Measurements from ENCODE around the gene RSAD1. TPM values are rescaled to one million over a fixed set of nuclear protein-coding genes. Genes with fewer than 3 reads are reported as not detected.

RSAD1 gene
- total RNA-seq, 1 donor from 2014 or later = 53.4 TPM

DNA sequence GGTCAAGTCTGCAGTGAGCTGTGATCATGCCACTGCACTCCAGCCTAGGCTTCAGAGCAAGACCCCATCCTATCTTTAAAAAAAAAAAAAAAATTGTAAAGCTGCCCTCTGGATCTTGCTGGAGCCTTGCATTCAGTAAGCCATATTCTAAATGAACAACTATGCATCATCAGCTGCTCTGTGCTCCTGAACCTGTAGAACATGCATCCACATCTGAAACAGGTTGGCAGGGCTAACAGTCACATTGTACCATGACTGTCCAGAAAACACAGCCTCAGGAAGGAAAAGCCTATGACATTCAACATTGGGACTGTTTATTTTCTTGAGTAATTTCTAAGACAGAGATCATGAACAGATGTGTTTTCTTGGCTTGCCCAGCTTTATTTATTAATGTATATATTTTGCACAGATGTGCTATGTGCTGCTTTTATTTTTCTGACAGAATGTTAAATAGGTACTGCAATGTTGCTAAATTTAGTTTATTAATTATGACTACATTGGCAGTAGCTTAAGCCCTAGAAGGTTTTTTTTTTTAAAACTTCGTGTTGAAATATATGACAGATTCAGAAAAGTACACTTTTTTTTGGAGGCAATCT is 32.8 kb upstream of the RSAD1 start:
- H3K4me1 Mint-ChIP-seq (ENCODE audit: low read depth) = no peaks in the 10 kb centered on the region
- no peaks in the 10 kb centered on the region for H3K9me3 Mint-ChIP-seq
- no peaks in the 10 kb centered on the region for H3K36me3 Mint-ChIP-seq (ENCODE audit: low read depth)
- no peak for DNase-seq (ENCODE audit: low spot score)
- intact Hi-C loops (cut with micrococcal nuclease) = no loop called here
- no peak overlapping the region for H3K4me3 Mint-ChIP-seq
- no peaks in the 10 kb centered on the region for H3K27me3 Mint-ChIP-seq (ENCODE audit: insufficient read depth)
- H3K27ac Mint-ChIP-seq = no peak overlapping the region

DNA sequence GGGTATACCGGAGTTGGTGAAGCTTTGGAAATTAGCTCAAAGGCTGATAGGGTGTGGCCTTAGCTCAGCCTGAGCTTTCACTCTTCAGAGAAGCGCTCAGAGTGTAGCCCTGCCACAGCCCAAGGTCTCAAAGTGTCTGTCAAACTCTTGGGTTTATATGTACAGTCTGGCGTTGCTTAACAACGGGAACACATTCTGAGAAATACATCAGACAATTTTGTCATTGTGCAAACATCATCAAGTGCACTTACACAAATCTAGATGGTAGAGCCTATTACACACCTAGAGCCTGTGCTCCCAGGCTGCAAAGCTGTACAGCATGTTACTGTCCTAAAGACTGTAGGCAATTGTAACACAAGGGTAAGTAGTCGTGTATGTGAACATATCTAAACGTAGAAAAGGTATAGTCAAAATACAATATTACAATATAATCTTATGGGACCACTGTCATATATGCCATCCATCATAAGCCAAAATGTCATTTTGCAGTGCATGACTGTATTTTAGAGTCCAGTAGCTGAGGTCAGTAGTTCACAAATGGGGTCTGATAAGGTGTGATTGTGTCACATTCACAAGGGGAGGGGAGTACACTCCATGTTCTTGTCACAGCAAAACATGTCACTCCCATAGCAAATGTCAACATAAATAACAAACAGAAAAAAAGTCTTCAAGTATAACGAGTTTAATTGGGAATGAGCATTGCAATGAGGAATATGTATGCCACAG is 30.6 kb upstream of the RSAD1 start:
- no peaks in the 10 kb centered on the region for H3K36me3 Mint-ChIP-seq (ENCODE audit: low read depth)
- no peak overlapping the region for H3K27ac Mint-ChIP-seq
- no peaks in the 10 kb centered on the region for H3K9me3 Mint-ChIP-seq
- DNase-seq (ENCODE audit: low spot score) = no peak
- no peak overlapping the region for H3K4me3 Mint-ChIP-seq
- H3K4me1 Mint-ChIP-seq (ENCODE audit: low read depth) = peaks cover 5% of the 10 kb centered on the region
- H3K27me3 Mint-ChIP-seq (ENCODE audit: insufficient read depth) = no peaks in the 10 kb centered on the region
- intact Hi-C loops (cut with micrococcal nuclease) = no loop called here

DNA sequence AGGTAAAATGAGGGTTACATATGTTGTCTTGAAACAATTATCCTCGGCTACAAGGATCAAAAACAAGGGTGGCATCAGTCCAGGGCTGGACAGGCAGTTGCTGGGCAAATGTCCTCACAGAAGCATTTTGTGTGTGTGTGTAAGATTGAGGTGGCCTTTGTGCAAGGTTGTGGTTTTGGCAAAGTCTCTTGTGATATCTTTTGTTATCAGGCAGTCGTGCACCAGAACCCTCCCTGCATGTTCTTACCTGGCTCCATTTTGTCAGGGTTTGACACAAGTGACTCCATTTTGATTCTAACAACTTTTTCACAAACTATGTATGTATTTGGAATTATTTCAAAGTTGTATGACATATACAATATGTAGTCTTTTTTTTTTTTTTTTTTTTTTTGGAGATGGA is 30.0 kb upstream of the RSAD1 start:
- DNase-seq (ENCODE audit: low spot score) = no peak
- Mint-ChIP-seq H3K36me3 (ENCODE audit: low read depth) (no peaks in the 10 kb centered on the region), H3K4me3 (no peak overlapping the region)

DNA sequence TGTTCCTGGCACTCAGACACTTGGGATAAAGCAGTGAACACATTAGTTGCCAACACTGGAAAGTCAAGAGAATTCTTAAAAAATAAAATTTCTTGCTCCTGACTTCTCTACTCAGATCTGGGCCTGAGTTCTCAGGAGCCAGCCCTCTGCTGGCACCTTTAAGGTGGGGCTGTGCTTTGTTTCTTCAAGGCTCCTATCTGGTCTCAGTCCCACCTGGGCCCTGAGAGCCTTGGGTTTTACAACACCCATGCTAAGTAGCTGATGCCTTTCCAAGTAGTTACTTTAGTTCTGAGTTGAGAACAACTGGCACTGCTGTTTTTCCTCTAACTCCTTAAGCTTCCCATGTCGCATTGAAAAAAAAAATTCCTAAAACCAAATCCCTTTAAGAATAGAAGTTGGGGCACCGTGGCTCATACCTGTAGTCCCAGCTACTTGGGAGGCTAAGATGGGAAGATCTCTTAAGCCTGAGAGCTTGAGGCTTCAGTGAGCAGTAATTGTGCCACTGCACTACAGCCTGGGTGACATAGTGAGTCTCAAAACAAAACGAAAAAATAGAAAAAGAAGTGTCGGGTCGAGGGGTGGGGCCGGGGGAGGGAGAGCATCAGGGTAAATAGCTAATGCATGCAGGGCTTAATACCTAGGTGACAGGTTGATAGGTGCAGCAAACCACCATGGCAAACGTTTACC is 26.6 kb upstream of the RSAD1 start:
- no peaks in the 10 kb centered on the region for H3K9me3 Mint-ChIP-seq
- no peaks in the 10 kb centered on the region for H3K27me3 Mint-ChIP-seq (ENCODE audit: insufficient read depth)
- H3K27ac Mint-ChIP-seq = no peak overlapping the region
- H3K4me3 Mint-ChIP-seq = no peak overlapping the region
- DNase-seq (ENCODE audit: low spot score) = no peak
- peaks cover 5% of the 10 kb centered on the region for H3K4me1 Mint-ChIP-seq (ENCODE audit: low read depth)
- intact Hi-C loops (cut with micrococcal nuclease) = no loop called here
- no peaks in the 10 kb centered on the region for H3K36me3 Mint-ChIP-seq (ENCODE audit: low read depth)

More for the DNA sequence above, 30.0 kb upstream of the RSAD1 start:
- intact Hi-C loops (cut with micrococcal nuclease) = no loop called here
- H3K27ac Mint-ChIP-seq = no peak overlapping the region
- no peaks in the 10 kb centered on the region for H3K9me3 Mint-ChIP-seq
- peaks cover 5% of the 10 kb centered on the region for H3K4me1 Mint-ChIP-seq (ENCODE audit: low read depth)
- no peaks in the 10 kb centered on the region for H3K27me3 Mint-ChIP-seq (ENCODE audit: insufficient read depth)

DNA sequence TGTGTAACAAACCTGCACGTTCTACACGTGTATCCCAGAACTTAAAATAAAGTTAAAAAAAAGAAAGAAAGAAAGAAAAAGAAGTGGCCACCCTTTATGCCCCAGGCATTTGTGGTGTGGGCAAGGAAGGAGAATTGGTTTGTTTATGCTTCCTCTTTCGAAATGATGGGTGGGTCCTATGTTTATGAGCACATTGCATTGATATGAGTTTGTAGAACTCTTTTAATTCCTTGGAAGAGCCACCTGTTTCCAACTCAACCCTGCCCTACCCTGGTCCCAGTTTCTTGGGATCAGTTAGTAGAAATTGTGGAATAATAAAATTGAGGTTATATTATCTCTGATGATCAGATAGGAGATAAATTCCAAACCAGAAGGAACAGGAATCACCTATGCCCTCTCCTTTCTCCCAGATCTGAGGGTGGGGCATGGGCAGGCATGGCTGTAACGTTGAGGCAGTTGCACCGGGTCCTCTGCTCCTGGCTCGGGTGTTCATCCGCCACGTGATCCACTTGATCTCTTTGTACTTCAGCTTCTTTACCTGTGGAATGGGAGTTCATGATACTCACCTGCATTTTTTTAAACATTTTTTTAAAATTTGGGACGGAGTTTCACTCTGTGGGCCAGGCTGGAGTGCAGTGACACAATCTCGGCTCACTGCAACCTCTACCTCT is 25.9 kb upstream of the RSAD1 start:
- H3K27me3 Mint-ChIP-seq (ENCODE audit: insufficient read depth) = no peaks in the 10 kb centered on the region
- H3K9me3 Mint-ChIP-seq = no peaks in the 10 kb centered on the region
- H3K4me3 Mint-ChIP-seq = no peak overlapping the region
- no peak for DNase-seq (ENCODE audit: low spot score)
- H3K36me3 Mint-ChIP-seq (ENCODE audit: low read depth) = no peaks in the 10 kb centered on the region
- H3K4me1 Mint-ChIP-seq (ENCODE audit: low read depth) = peaks cover 5% of the 10 kb centered on the region
- intact Hi-C loops (cut with micrococcal nuclease) = no loop called here
- no peak overlapping the region for H3K27ac Mint-ChIP-seq

DNA sequence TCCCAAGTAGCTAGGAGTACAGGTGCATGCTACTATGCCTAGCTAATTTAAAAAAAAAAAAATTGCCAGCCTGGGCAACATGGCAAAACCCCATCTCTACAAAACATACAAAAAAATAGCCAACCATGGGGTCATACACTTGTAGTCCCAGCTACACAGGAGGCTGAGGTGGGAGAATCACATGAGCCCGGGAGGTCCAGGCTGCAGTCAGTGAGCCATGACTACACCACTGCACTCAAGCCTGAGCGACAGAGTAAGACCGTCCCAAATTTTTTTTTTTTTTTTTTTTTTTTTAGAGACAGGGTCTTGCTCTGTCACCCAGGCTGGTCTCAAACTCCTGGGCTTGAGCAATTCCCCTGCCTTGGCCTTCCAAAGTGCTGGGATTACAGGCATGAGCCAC is 24.8 kb upstream of the RSAD1 start:
- Mint-ChIP-seq H3K36me3 (ENCODE audit: low read depth) (no peaks in the 10 kb centered on the region), H3K9me3 (no peaks in the 10 kb centered on the region), H3K4me1 (ENCODE audit: low read depth) (peaks cover 5% of the 10 kb centered on the region), H3K27me3 (ENCODE audit: insufficient read depth) (no peaks in the 10 kb centered on the region), H3K27ac (no peak overlapping the region), H3K4me3 (no peak overlapping the region)
- intact Hi-C loops (cut with micrococcal nuclease) = no loop called here
- no peak for DNase-seq (ENCODE audit: low spot score)

DNA sequence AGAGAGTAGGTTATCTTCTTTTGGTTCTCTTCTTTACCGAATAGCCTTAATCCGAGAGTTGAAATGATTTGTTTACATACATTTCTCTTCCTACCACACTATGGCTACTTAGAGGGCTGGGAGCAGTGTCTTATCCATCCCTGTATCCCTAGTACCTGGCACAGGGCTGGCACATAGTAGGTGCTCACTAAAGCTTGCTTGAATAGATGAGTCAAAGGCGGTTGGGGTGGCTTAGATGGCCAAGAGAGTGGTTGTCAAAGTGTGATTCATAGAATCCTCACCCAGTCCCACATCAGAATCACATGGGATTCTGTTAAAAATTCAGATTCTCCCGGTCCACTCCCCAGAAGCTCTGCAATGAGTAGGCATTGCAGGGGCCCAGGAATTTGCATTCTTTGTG is 21.0 kb upstream of the RSAD1 start:
- no peak for DNase-seq (ENCODE audit: low spot score)
- H3K27me3 Mint-ChIP-seq (ENCODE audit: insufficient read depth) = no peaks in the 10 kb centered on the region
- no peaks in the 10 kb centered on the region for H3K9me3 Mint-ChIP-seq
- H3K36me3 Mint-ChIP-seq (ENCODE audit: low read depth) = peaks cover 1% of the 10 kb centered on the region
- intact Hi-C loops (cut with micrococcal nuclease) = no loop called here
- no peaks in the 10 kb centered on the region for H3K4me1 Mint-ChIP-seq (ENCODE audit: low read depth)
- no peak overlapping the region for H3K27ac Mint-ChIP-seq
- H3K4me3 Mint-ChIP-seq = no peak overlapping the region

DNA sequence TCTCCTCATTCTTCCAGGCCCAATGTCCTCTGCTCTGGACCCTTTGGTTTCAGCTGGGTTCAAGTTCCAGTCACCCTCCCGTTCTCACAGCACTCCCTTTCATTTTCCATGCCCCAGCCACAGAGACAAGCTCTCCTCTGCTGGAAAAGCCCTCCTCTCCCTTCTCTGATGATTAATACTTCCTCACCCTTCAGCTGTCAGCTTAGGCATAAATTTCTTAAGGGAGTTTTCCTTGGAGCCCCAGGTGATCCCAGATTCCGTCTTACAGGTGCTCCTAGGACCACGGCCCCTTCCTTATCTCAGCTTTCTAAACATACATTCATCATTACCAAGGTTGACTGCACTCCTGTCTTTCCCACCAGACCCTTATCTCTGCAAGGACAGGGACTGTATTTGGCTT is 20.4 kb upstream of the RSAD1 start:
- H3K27ac Mint-ChIP-seq = no peak overlapping the region
- peaks cover 1% of the 10 kb centered on the region for H3K36me3 Mint-ChIP-seq (ENCODE audit: low read depth)
- no peak for DNase-seq (ENCODE audit: low spot score)
- no peaks in the 10 kb centered on the region for H3K27me3 Mint-ChIP-seq (ENCODE audit: insufficient read depth)
- no peaks in the 10 kb centered on the region for H3K4me1 Mint-ChIP-seq (ENCODE audit: low read depth)
- no peak overlapping the region for H3K4me3 Mint-ChIP-seq
- intact Hi-C loops (cut with micrococcal nuclease) = no loop called here
- H3K9me3 Mint-ChIP-seq = no peaks in the 10 kb centered on the region

DNA sequence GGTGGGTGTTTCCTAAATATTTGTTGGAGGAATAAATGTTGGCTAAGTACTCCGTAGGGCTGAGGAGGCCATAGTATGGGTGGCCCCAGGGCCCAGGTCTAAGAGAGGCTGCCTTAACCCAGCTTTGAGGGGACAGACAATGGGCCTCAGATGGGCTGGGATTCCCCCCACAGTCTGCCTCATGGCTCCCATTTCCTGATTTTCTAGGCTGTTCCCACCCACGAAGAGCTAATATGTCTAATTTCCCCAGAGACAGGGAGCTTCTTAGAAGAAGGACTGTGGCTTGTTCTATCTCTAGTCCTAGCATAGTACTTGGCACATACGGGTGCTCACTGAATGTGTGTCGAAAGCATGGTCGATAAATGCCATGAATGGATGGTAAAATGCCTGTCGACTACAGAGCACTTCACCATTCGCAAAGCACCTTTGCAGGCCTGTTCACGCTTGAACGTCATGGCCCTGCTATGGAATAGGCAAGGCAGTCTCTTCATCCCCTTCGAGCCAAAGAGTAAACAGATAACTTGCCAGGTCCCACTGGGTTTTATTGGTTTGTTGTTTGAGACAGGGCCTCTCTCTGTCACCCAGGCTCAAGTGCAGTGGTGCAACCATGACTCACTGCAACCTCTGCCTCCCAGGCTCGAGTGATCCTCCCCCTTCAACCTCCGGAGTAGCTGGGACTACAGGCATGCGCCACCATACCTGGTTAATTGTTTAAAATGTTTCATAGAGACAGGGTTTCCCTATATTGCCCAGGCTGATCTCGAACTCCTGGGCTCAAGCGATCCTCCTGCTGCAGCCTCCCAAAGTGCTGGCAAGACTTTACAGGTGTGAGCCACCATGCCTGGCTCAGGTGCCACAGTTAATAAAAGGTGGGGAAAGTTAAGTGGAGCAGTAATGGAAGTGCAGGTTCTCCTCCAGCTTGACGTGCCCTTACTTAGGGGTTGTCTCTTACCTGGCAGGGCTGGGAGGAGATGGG is 19.7 kb upstream of the RSAD1 start:
- intact Hi-C loops (cut with micrococcal nuclease) = no loop called here
- Mint-ChIP-seq H3K9me3 (no peaks in the 10 kb centered on the region), H3K4me1 (ENCODE audit: low read depth) (no peaks in the 10 kb centered on the region), H3K36me3 (ENCODE audit: low read depth) (peaks cover 1% of the 10 kb centered on the region), H3K4me3 (no peak overlapping the region), H3K27ac (no peak overlapping the region), H3K27me3 (ENCODE audit: insufficient read depth) (no peaks in the 10 kb centered on the region)
- no peak for DNase-seq (ENCODE audit: low spot score)

DNA sequence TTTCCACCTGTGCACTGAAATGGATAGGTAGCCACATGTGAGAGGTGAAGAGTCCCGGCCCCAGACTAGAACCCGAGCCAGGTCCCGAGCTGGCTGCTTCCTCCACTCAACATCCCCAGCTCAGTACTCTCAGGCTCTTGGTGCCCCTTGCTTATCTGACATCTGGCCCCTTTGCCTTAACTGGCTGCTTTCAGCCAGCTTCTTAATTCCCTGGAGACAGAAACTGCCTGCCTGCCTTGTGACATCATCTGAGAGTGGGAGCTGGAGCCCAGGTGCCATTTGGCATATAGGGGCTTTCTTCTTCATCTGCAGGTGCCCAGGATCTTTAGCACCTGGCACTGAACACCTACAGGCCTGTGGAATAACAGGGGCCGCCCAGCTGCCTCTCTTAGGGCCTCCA is 18.9 kb upstream of the RSAD1 start:
- H3K4me1 Mint-ChIP-seq (ENCODE audit: low read depth) = no peaks in the 10 kb centered on the region
- H3K27me3 Mint-ChIP-seq (ENCODE audit: insufficient read depth) = peaks cover under 1% of the 10 kb centered on the region
- intact Hi-C loops (cut with micrococcal nuclease) = no loop called here
- no peak overlapping the region for H3K4me3 Mint-ChIP-seq
- H3K36me3 Mint-ChIP-seq (ENCODE audit: low read depth) = peaks cover 1% of the 10 kb centered on the region
- no peak for DNase-seq (ENCODE audit: low spot score)
- H3K27ac Mint-ChIP-seq = no peak overlapping the region
- H3K9me3 Mint-ChIP-seq = no peaks in the 10 kb centered on the region

DNA sequence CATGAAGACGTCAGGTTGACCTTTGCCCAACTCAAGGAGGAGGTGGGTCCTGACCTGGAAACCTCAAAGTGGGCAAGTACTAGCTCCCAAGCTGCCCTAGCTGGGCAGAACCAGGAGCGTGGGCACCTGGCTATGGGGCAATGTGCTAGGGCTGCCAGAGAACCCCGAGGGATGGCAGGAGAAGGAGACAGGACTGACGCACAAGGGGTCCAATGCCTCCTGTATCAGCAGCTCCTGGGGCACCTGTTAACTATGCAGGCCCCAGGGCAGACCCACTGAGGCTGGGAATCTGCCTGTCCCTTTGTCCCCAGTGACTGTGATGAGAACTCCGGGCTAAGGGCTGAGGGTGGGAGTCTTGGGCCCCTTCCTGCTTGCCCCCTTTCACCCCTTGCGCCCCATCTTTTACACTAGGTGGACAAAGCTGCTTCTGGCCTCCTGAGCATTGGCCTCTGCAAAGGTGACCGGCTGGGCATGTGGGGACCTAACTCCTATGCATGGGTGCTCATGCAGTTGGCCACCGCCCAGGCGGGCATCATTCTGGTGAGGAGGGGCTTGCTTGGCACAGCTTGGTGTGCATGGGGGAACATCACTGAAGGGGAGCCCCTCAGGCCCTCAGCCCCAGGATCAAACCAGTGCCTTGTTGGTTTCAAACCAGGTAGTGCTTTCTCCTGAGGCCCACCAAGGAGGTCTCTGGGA is 17.7 kb upstream of the RSAD1 start:
- intact Hi-C loops (cut with micrococcal nuclease) = no loop called here
- DNase-seq (ENCODE audit: low spot score) = no peak
- no peaks in the 10 kb centered on the region for H3K4me1 Mint-ChIP-seq (ENCODE audit: low read depth)
- H3K36me3 Mint-ChIP-seq (ENCODE audit: low read depth) = peaks cover 1% of the 10 kb centered on the region
- H3K27ac Mint-ChIP-seq = no peak overlapping the region
- H3K27me3 Mint-ChIP-seq (ENCODE audit: insufficient read depth) = peaks cover 3% of the 10 kb centered on the region
- no peaks in the 10 kb centered on the region for H3K9me3 Mint-ChIP-seq
- no peak overlapping the region for H3K4me3 Mint-ChIP-seq
